Thoracic aorta (tissue), 2 donors: ENCODE data around the gene LRRC49. TPM values are rescaled to one million over a fixed set of nuclear protein-coding genes. Genes with fewer than 3 reads are reported as not detected.

Source experiments
- ATAC-seq: fragments of 150-250 bp; one replicate; pipeline ENCODE4 v1.8.0; 2017; ENCODE audit warnings: low read depth; ENCODE audit not compliant: insufficient number of reproducible peaks, low FRiP score
- DNase-seq: peaks from one replicate; pipeline ENCODE4 v3.0.0-alpha.2; 2020; ENCODE audit warnings: low spot score
- H3K27ac ChIP-seq, 2 donors: fragments of 200-600 bp; sonication (generic); 1 replicate in 1 of 2; 2 replicates in 1 of 2; pipeline ENCODE4 v1.5.1; 2016; ENCODE audit warnings: mild to moderate bottlenecking in 2 of 2, moderate library complexity in 2 of 2
- H3K27me3 ChIP-seq: fragments of 200-600 bp; sonication (generic); replicated peaks from 2 replicates; pipeline ENCODE4 v1.6.0; 2016; ENCODE audit warnings: mild to moderate bottlenecking; ENCODE audit not compliant: insufficient read depth
- H3K36me3 ChIP-seq: fragments of 200-600 bp; sonication (generic); one replicate; pipeline ENCODE4 v1.5.1; 2016
- H3K4me1 ChIP-seq, 2 donors: fragments of 200-600 bp; sonication (generic); 1 replicate in 1 of 2; 2 replicates in 1 of 2; pipeline versions ENCODE4 v1.5.1 to v1.6.0; 2016; ENCODE audit warnings: low read depth in 2 of 2, mild to moderate bottlenecking in 1 of 2; ENCODE audit not compliant: control insufficient read depth in 1 of 2
- H3K4me3 ChIP-seq: fragments of 200-600 bp; sonication (generic); 2 replicates; pipeline ENCODE4 v1.5.1; 2016; ENCODE audit warnings: mild to moderate bottlenecking
- H3K9me3 ChIP-seq: fragments of 200-600 bp; sonication (generic); 2 replicates; pipeline ENCODE4 v1.5.1; 2016
- total RNA-seq, 2 donors: library from RNA; depleted of rRNA; stranded (reverse); fragments of >200 nt; gene quantifications; one replicate each; pipeline versions ENCODE4 v1.1.0 to v1.2.3, GENCODE V29; 2016
- TF ChIP-seq, protein P1 (sequence below): fragments of 200-600 bp; sonication (generic); IDR thresholded peaks from one replicate; pipeline ENCODE4 v1.5.1; 2019; ENCODE audit warnings: antibody characterized with exemption

Gene LRRC49
- total RNA-seq, 2 donors from 2014 or later: 8.9 to 9.4 TPM

DNA sequence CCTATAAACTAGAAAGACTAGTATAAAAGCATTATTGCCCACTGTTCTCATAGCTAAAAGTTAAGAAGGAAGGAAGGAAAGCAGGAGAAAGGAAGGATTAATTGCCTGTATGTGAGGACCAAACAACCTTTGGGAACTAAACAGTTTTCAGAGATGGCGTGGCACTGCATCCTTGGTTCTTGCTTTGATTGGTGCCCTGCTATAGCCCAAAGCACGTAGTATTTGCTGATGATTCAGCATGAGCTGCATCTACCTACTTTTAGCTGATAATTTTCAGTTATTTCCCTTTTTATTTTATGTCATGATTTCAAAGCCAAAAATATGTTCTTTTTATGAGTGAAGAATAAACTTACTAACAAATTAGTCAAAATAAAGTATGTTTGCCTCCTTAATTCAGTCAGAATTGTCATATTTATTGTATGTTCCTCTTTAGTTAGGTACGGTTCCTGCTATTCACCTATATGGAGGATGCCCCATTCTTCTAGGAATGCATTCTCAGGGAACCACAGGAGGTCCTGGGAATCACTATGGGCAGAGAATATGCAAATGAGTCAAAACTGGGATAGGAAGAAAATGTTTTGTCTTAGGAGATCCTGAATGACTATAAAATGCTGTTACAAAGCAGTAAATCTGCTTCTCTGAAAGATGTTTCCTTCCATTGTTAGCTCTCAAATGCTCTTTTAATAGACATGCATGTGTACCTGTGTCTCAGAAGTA is 157.2 kb downstream of the LRRC49 start:
- TF ChIP-seq, protein P1, sequence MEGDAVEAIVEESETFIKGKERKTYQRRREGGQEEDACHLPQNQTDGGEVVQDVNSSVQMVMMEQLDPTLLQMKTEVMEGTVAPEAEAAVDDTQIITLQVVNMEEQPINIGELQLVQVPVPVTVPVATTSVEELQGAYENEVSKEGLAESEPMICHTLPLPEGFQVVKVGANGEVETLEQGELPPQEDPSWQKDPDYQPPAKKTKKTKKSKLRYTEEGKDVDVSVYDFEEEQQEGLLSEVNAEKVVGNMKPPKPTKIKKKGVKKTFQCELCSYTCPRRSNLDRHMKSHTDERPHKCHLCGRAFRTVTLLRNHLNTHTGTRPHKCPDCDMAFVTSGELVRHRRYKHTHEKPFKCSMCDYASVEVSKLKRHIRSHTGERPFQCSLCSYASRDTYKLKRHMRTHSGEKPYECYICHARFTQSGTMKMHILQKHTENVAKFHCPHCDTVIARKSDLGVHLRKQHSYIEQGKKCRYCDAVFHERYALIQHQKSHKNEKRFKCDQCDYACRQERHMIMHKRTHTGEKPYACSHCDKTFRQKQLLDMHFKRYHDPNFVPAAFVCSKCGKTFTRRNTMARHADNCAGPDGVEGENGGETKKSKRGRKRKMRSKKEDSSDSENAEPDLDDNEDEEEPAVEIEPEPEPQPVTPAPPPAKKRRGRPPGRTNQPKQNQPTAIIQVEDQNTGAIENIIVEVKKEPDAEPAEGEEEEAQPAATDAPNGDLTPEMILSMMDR: no peak
- Histone ChIP-seq H3K4me1 (peaks cover 0 to 4% of the 10 kb centered on the region in 2 donors), H3K27me3 (no peaks in the 10 kb centered on the region), H3K4me3 (no peak overlapping the region), H3K9me3 (no peaks in the 10 kb centered on the region), H3K36me3 (no peaks in the 10 kb centered on the region), H3K27ac (no peak overlapping the region)
- ATAC-seq: no peak
- no peak for DNase-seq

DNA sequence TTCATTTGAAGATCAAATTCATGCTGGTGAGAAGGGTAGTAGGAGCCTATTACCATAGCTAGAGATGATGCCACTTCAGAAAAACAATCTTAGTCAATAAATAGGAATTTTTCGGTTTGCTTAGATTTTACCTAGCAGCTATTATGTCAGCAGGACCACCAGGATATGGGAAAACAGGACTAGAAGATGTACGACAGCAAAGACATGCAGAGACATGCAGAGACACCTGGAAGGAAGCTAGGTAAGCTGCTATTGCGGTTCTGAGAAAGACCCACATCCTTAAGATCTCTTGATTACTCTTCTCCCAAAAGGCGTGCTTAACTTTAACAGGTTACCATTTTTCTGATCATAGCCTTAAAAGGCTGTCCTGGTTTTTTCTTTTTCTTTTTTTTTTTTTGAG is 157.8 kb downstream of the LRRC49 start:
- no peak overlapping the region for H3K27ac ChIP-seq
- no peak for ATAC-seq
- no peaks in the 10 kb centered on the region for H3K36me3 ChIP-seq

GRCh38 chr15:71051539-71051938 is 158.9 kb downstream of the LRRC49 start:
- ATAC-seq: no peak
- no peaks in the 10 kb centered on the region for H3K27me3 ChIP-seq

More for the DNA sequence above, 157.8 kb downstream of the LRRC49 start:
- TF ChIP-seq, protein P1: no peak
- Histone ChIP-seq H3K9me3 (no peaks in the 10 kb centered on the region), H3K27me3 (no peaks in the 10 kb centered on the region), H3K4me1 (peaks cover 0 to 4% of the 10 kb centered on the region in 2 donors), H3K4me3 (no peak overlapping the region)
- no peak for DNase-seq

GRCh38 chr15:71052356-71052755 is 159.7 kb downstream of the LRRC49 start:
- H3K27ac ChIP-seq: no peak overlapping the region
- peaks cover 0 to 4% of the 10 kb centered on the region in 2 donors for H3K4me1 ChIP-seq
- H3K36me3 ChIP-seq: no peaks in the 10 kb centered on the region
- TF ChIP-seq, protein P1: no peak
- DNase-seq (no peak), ATAC-seq (no peak)
- no peak overlapping the region for H3K4me3 ChIP-seq
- no peaks in the 10 kb centered on the region for H3K27me3 ChIP-seq
- no peaks in the 10 kb centered on the region for H3K9me3 ChIP-seq

More at GRCh38 chr15:71051539-71051938, 158.9 kb downstream of the LRRC49 start:
- no peaks in the 10 kb centered on the region for H3K9me3 ChIP-seq
- TF ChIP-seq, protein P1: no peak
- H3K36me3 ChIP-seq: no peaks in the 10 kb centered on the region
- peaks cover 0 to 4% of the 10 kb centered on the region in 2 donors for H3K4me1 ChIP-seq
- H3K4me3 ChIP-seq: no peak overlapping the region
- DNase-seq: no peak
- H3K27ac ChIP-seq: no peak overlapping the region

- DNase-seq (no peak), ATAC-seq (no peak)
- no peaks in the 10 kb centered on the region for H3K27me3 ChIP-seq
- no peak overlapping the region for H3K27ac ChIP-seq
- H3K4me3 ChIP-seq: no peak overlapping the region
- H3K4me1 ChIP-seq: peaks cover 0 to 4% of the 10 kb centered on the region in 2 donors
- TF ChIP-seq, protein P1: no peak
- H3K36me3 ChIP-seq: no peaks in the 10 kb centered on the region
- no peaks in the 10 kb centered on the region for H3K9me3 ChIP-seq
Observed at GRCh38 chr15:71054286-71054952, 161.8 kb downstream of the LRRC49 start.
